H1 (cell line): Measurements from ENCODE around the gene ADCK1. TPM values are rescaled to one million over a fixed set of nuclear protein-coding genes. Genes with fewer than 3 reads are reported as not detected.

Source experiments
- CTCF ChIA-PET: fragments of 300-600 bp; sonication (Branson Sonifier 250); formaldehyde crosslinking; loops from one replicate; lab custom pipeline; 2021; ENCODE audit not compliant: partially characterized antibody; lab: Charles Lee
- POLR2A ChIA-PET: fragments of 300-600 bp; sonication (Branson Sonifier 250); formaldehyde crosslinking; loops from one replicate; lab custom pipeline; 2021; ENCODE audit warnings: inconsistent platforms; ENCODE audit not compliant: partially characterized antibody; lab: Charles Lee
- DNase-seq, 2 experiments: peaks; one replicate each; pipeline versions ENCODE4 v3.0.0 to v3.0.0-alpha.2; 2010 to 2022; ENCODE audit warnings: low spot score in 2 of 2, low read depth in 1 of 2, mixed read lengths in 1 of 2
- FAIRE-seq: peaks from 2 replicates; lab custom pipeline; 2011; peaks lifted over from hg19 to GRCh38; lab: Jason Lieb, UNC
- H2AFZ ChIP-seq: 2 replicates; pipeline ENCODE4 v1.8.1; 2012; ENCODE audit warnings: low read length, inconsistent platforms
- H2AK5ac ChIP-seq: 2 replicates; pipeline ENCODE4 v1.6.1; 2013; ENCODE audit warnings: low read depth, low read length
- H2BK120ac ChIP-seq: replicated peaks from 2 replicates; pipeline ENCODE3; 2013; ENCODE audit warnings: low read depth, low read length, inconsistent platforms
- H2BK12ac ChIP-seq: 2 replicates; pipeline ENCODE4 v1.6.1; 2013; ENCODE audit warnings: low read depth, low read length
- H2BK15ac ChIP-seq: 2 replicates; pipeline ENCODE4 v1.6.1; 2013; ENCODE audit warnings: low read length
- H2BK20ac ChIP-seq: 2 replicates; pipeline ENCODE4 v1.6.1; 2013; ENCODE audit warnings: low read length
- H2BK5ac ChIP-seq: 2 replicates; pipeline ENCODE4 v1.6.1; 2013; ENCODE audit warnings: low read depth, low read length
- H3K14ac ChIP-seq: 2 replicates; pipeline ENCODE4 v1.6.1; 2013; ENCODE audit warnings: inconsistent platforms; ENCODE audit not compliant: insufficient read length
- H3K18ac ChIP-seq: 2 replicates; pipeline ENCODE4 v1.6.1; 2013; ENCODE audit warnings: low read length; ENCODE audit errors: extremely low read depth
- H3K23ac ChIP-seq: 2 replicates; pipeline ENCODE4 v1.6.1; 2013; ENCODE audit warnings: inconsistent platforms; ENCODE audit not compliant: insufficient read length
- H3K23me2 ChIP-seq: 2 replicates; pipeline ENCODE4 v1.6.1; 2013; ENCODE audit warnings: low read depth, low read length
- H3K27ac ChIP-seq: 2 replicates; pipeline ENCODE4 v1.6.1; 2011; ENCODE audit warnings: low read depth, low read length, inconsistent platforms
- H3K27me3 ChIP-seq, 4 experiments: replicated peaks in 1 of 4; 1 replicate in 1 of 4; 2 replicates in 3 of 4; pipeline versions ENCODE4 v1.6.1 to v1.8.1; 2011 to 2013; ENCODE audit warnings: low read length in 3 of 4, mild to moderate bottlenecking in 3 of 4, inconsistent platforms in 2 of 4, mixed read lengths in 2 of 4, moderate library complexity in 1 of 4; ENCODE audit not compliant: control insufficient read depth in 3 of 4, insufficient read depth in 3 of 4; ENCODE audit errors: extremely low read depth in 1 of 4
- H3K36me3 ChIP-seq, 4 experiments: 2 replicates each; pipeline versions ENCODE4 v1.6.1 to v1.8.1; 2011 to 2013; ENCODE audit warnings: mild to moderate bottlenecking in 4 of 4, low read length in 3 of 4, moderate library complexity in 2 of 4, control low read depth in 1 of 4, inconsistent platforms in 1 of 4; ENCODE audit not compliant: insufficient read depth in 4 of 4, control insufficient read depth in 2 of 4
- H3K4ac ChIP-seq: replicated peaks from 2 replicates; pipeline ENCODE3; 2013; ENCODE audit warnings: low read length, low read depth, mixed read lengths, inconsistent platforms; ENCODE audit not compliant: insufficient read length
- H3K4me1 ChIP-seq, 4 experiments: replicated peaks in 1 of 4; 1 replicate in 1 of 4; 2 replicates in 3 of 4; pipeline versions ENCODE4 v1.6.1 to v1.8.1; 2011 to 2013; ENCODE audit warnings: low read length in 3 of 4, inconsistent platforms in 2 of 4, mixed read lengths in 1 of 4; ENCODE audit not compliant: insufficient read depth in 4 of 4, control insufficient read depth in 3 of 4
- H3K4me2 ChIP-seq, 2 experiments: 2 replicates each; pipeline versions ENCODE4 v1.6.1 to v1.8.1; 2011 to 2013; ENCODE audit warnings: low read depth in 2 of 2, low read length in 2 of 2, control low read depth in 1 of 2, inconsistent platforms in 1 of 2, mild to moderate bottlenecking in 1 of 2; ENCODE audit not compliant: insufficient read depth in 1 of 2
- H3K4me3 ChIP-seq, 4 experiments: fragments of 200-600, 300-600 bp in 1 of 4; sonication (generic), shearing (Covaris generic), sonication (Bioruptor Twin) in 1 of 4; 2 replicates each; pipeline versions ENCODE4 v1.5.1 to v1.8.1; 2011 to 2016; ENCODE audit warnings: low read length in 4 of 4, low read depth in 3 of 4, control low read depth in 2 of 4, inconsistent platforms in 2 of 4, mild to moderate bottlenecking in 2 of 4, mixed read lengths in 1 of 4, moderate library complexity in 1 of 4; ENCODE audit not compliant: insufficient read depth in 2 of 4; ENCODE audit errors: extremely low read depth in 1 of 4
- H3K56ac ChIP-seq: replicated peaks from 2 replicates; pipeline ENCODE3; 2013; ENCODE audit warnings: low read depth, mild to moderate bottlenecking, mixed read lengths, low read length, inconsistent platforms; ENCODE audit not compliant: insufficient read length
- H3K79me1 ChIP-seq: 2 replicates; pipeline ENCODE4 v1.6.1; 2013; ENCODE audit warnings: low read depth, low read length, control low read depth
- H3K79me2 ChIP-seq, 2 experiments: 2 replicates each; pipeline versions ENCODE4 v1.6.1 to v1.8.1; 2012 to 2013; ENCODE audit warnings: low read length in 2 of 2, mild to moderate bottlenecking in 2 of 2, inconsistent platforms in 1 of 2; ENCODE audit not compliant: insufficient read depth in 2 of 2, control insufficient read depth in 1 of 2
- H3K9ac ChIP-seq, 4 experiments: replicated peaks in 1 of 4; 1 replicate in 1 of 4; 2 replicates in 3 of 4; pipeline versions ENCODE4 v1.6.1 to v1.8.1; 2011 to 2013; ENCODE audit warnings: low read depth in 3 of 4, low read length in 3 of 4, control low read depth in 2 of 4, mild to moderate bottlenecking in 2 of 4, moderate library complexity in 2 of 4, inconsistent platforms in 1 of 4; ENCODE audit errors: extremely low read depth in 1 of 4
- H3K9me3 ChIP-seq, 2 experiments: 2 replicates each; pipeline versions ENCODE4 v1.6.1 to v1.8.1; 2012 to 2013; ENCODE audit warnings: mild to moderate bottlenecking in 2 of 2, moderate library complexity in 2 of 2, control low read depth in 1 of 2, inconsistent platforms in 1 of 2, low read depth in 1 of 2, low read length in 1 of 2, mixed read lengths in 1 of 2; ENCODE audit not compliant: insufficient read depth in 2 of 2
- H4K20me1 ChIP-seq, 2 experiments: replicated peaks in 1 of 2; 2 replicates each; pipeline versions ENCODE3 to v1.8.1; 2011 to 2013; ENCODE audit warnings: inconsistent platforms in 2 of 2, low read length in 2 of 2, mild to moderate bottlenecking in 1 of 2; ENCODE audit not compliant: insufficient read depth in 2 of 2, control insufficient read depth in 1 of 2
- H4K5ac ChIP-seq: 2 replicates; pipeline ENCODE4 v1.6.1; 2013; ENCODE audit warnings: low read length, low read depth, mixed read lengths, inconsistent platforms; ENCODE audit not compliant: insufficient read length
- H4K8ac ChIP-seq: 2 replicates; pipeline ENCODE4 v1.8.0; 2013; ENCODE audit warnings: mild to moderate bottlenecking, moderate library complexity, low read length, inconsistent platforms; ENCODE audit not compliant: insufficient read depth; ENCODE audit errors: extremely low read depth
- H4K91ac ChIP-seq: replicated peaks from 2 replicates; pipeline ENCODE3; 2013; ENCODE audit warnings: low read length, mixed read lengths, inconsistent platforms; ENCODE audit not compliant: insufficient read length
- ATF2 ChIP-seq: IDR thresholded peaks from 2 replicates; pipeline ENCODE4 v1.6.1; 2012; ENCODE audit warnings: low read length, inconsistent platforms
- CBX5 ChIP-seq: fragments of 300-800, 300-1000 bp; sonication (generic); IDR thresholded peaks from 2 replicates; pipeline ENCODE4 v1.7.1; 2016; ENCODE audit warnings: antibody characterized with exemption, low read length, low read depth
- CHD1 ChIP-seq: IDR thresholded peaks from 2 replicates; pipeline ENCODE4 v1.6.1; 2012; ENCODE audit warnings: low read depth, low read length, improper control_type of control experiment
- EP300 ChIP-seq, 2 experiments: IDR thresholded peaks; 1 replicate in 1 of 2; 2 replicates in 1 of 2; pipeline ENCODE4 v1.6.1; 2011 to 2012; ENCODE audit warnings: low read depth in 2 of 2, low read length in 2 of 2, mild to moderate bottlenecking in 2 of 2, borderline replicate concordance in 1 of 2, inconsistent platforms in 1 of 2, moderate library complexity in 1 of 2
- FOSL1 ChIP-seq: IDR thresholded peaks from 2 replicates; pipeline ENCODE4 v1.6.1; 2011; ENCODE audit warnings: mild to moderate bottlenecking, low read depth, low read length, moderate library complexity; ENCODE audit not compliant: insufficient read depth
- HDAC6 ChIP-seq: IDR thresholded peaks from one replicate; pipeline ENCODE4 v1.7.1; 2012; ENCODE audit warnings: low read depth, mild to moderate bottlenecking, inconsistent platforms, low read length, moderate library complexity
- MAFK ChIP-seq: IDR thresholded peaks from 2 replicates; pipeline ENCODE4 v1.6.1; 2012; ENCODE audit warnings: low read depth, mild to moderate bottlenecking, improper control_type of control experiment, low read length
- POU5F1 ChIP-seq: IDR thresholded peaks from 2 replicates; pipeline ENCODE4 v1.6.1; 2011; ENCODE audit warnings: low read depth, mild to moderate bottlenecking, low read length, moderate library complexity
- SAP30 ChIP-seq: fragments of 300-600 bp; sonication (generic); IDR thresholded peaks from 2 replicates; pipeline ENCODE4 v1.7.1; 2012; ENCODE audit warnings: low read length, moderate library complexity, mild to moderate bottlenecking, inconsistent platforms; ENCODE audit not compliant: insufficient read depth, insufficient replicate concordance
- SIN3A ChIP-seq, 2 experiments: IDR thresholded peaks in 1 of 2; conservative IDR thresholded peaks in 1 of 2; 2 replicates each; pipeline ENCODE4 v1.6.1; 2011 to 2012; ENCODE audit warnings: low read length in 2 of 2, improper control_type of control experiment in 1 of 2, low read depth in 1 of 2, mild to moderate bottlenecking in 1 of 2
- SRF ChIP-seq: IDR thresholded peaks from 2 replicates; pipeline ENCODE4 v1.6.1; 2011; ENCODE audit warnings: mild to moderate bottlenecking, low read depth, low read length, moderate library complexity
- TAF1 ChIP-seq: IDR thresholded peaks from 2 replicates; pipeline ENCODE4 v1.6.1; 2011; ENCODE audit warnings: mild to moderate bottlenecking, low read depth, low read length
- WGBS, 2 experiments: shearing (Covaris generic) in 1 of 2; methylation state at CpG; one replicate each; pipeline versions ENCODE4 v1.1.6 to v1.1.7; 2013 to 2015; ENCODE audit warnings: low lambda C conversion rate in 2 of 2, mixed read lengths in 2 of 2, inconsistent platforms in 1 of 2, low coverage in 1 of 2, missing lambda C conversion rate in 1 of 2; ENCODE audit not compliant: insufficient replicate concordance in 2 of 2, insufficient coverage in 1 of 2, insufficient read length in 1 of 2; ENCODE audit errors: extremely low coverage in 1 of 2, missing lambda C conversion rate in 1 of 2; 5-methylcytosine and 5-hydroxymethylcytosine counted together
- polyA plus RNA-seq, 7 experiments: library from polyadenylated mRNA; depleted of rRNA in 3 of 7; stranded (reverse) in 5 of 7; unstranded in 2 of 7; fragments of >200 nt in 5 of 7; fragments of 200-250 nt in 2 of 7; gene quantifications; 1 replicate in 5 of 7; 2 replicates in 1 of 7; 4 replicates in 1 of 7; pipeline versions ENCODE4 v1.2.1 to v1.2.3, GENCODE V29; 2011 to 2013; ENCODE audit warnings: missing spikeins in 2 of 7, mixed read lengths in 2 of 7
- total RNA-seq: library from RNA; stranded (reverse); fragmentation: NEBNext Ultra II Directional; extraction: Animal tissue kit (Norgen Biotek cat#: 25700); gene quantifications from 2 replicates; pipeline ENCODE4 v1.2.1, GENCODE V29; 2021

ADCK1 gene
- total and polyA plus RNA-seq, 2 of the 8 experiments (the other 6 are each of a cell fraction or from before 2014, with no cell fraction given) = 11.0 to 16.8 TPM

GRCh38 chr14:77926942-77927341, 127.0 kb downstream of the ADCK1 start:
- no peak overlapping the region for H3K4me2 ChIP-seq
- H2AK5ac ChIP-seq = no peak overlapping the region
- H4K20me1 ChIP-seq = no peaks in the 10 kb centered on the region
- H2BK15ac ChIP-seq = no peak overlapping the region
- no peak overlapping the region for H3K4me3 ChIP-seq
- no peak overlapping the region for H4K5ac ChIP-seq
- no peaks in the 10 kb centered on the region for H3K4me1 ChIP-seq
- no peaks in the 10 kb centered on the region for H3K79me1 ChIP-seq
- no peaks in the 10 kb centered on the region; the same call in 1 of the 2 replicates for H3K23me2 ChIP-seq
- no peaks in the 10 kb centered on the region for H3K9me3 ChIP-seq
- no peak overlapping the region for H2BK20ac ChIP-seq
- no peak overlapping the region for H3K23ac ChIP-seq
- H3K79me2 ChIP-seq = no peaks in the 10 kb centered on the region
- ChIA-PET CTCF (interaction anchor here (1.3 kb wide), 1 partner anchor 67 kb away, joined by 3 read pairs; no protein-coding TSS in a partner anchor), POLR2A (no interaction called here)
- H2BK120ac ChIP-seq = no peak overlapping the region
- no peaks in the 10 kb centered on the region for H3K36me3 ChIP-seq
- H3K4ac ChIP-seq = no peak overlapping the region
- no peak overlapping the region for H3K14ac ChIP-seq
- H2AFZ ChIP-seq = no peak overlapping the region
- no peak overlapping the region for H2BK12ac ChIP-seq
- 94% methylated on average over 9 of the region's 9 CpGs; no CpG with 5 or more reads in 1 of the 2 experiments for WGBS, 2 experiments
- H4K91ac ChIP-seq = no peak overlapping the region
- H3K18ac ChIP-seq = no peak overlapping the region
- DNase-seq (no peak), FAIRE-seq (no peak)
- H2BK5ac ChIP-seq = no peak overlapping the region
- H4K8ac ChIP-seq = no peak overlapping the region
- no peak overlapping the region for H3K27ac ChIP-seq
- no peaks in the 10 kb centered on the region for H3K27me3 ChIP-seq
- no peak overlapping the region for H3K56ac ChIP-seq
- no peak overlapping the region for H3K9ac ChIP-seq
- no peak for TF ChIP-seq ATF2
- TF ChIP-seq CHD1 = no peak
- no peak for TF ChIP-seq EP300 (IDR thresholded peaks at IDR 0.05; ENCODE audit: borderline replicate concordance in 1 of 2, low read depth in 2 of 2, low read length in 2 of 2)
- TF ChIP-seq FOSL1 = no peak
- TF ChIP-seq SAP30 = no peak
- TF ChIP-seq CBX5 = no peak
- no peak for TF ChIP-seq SRF
- TF ChIP-seq MAFK = no peak
- TF ChIP-seq POU5F1 = no peak
- TF ChIP-seq SIN3A (conservative IDR thresholded peaks at IDR 0.05 in 1 of 2, IDR thresholded peaks at IDR 0.05 in 1 of 2; ENCODE audit: low read depth in 1 of 2, low read length in 2 of 2) = no peak
- TF ChIP-seq HDAC6 = no peak
- TF ChIP-seq TAF1 = no peak
